Activated CD4-positive, alpha-beta memory T cell treated with anti-CD3 and anti-CD28 coated beads for 36 hours (primary cell): ENCODE measurements around the gene FITM1. TPM values are rescaled to one million over a fixed set of nuclear protein-coding genes. Genes with fewer than 3 reads are reported as not detected.

Experiments
- CTCF ChIA-PET: fragments of 350-600 bp; sonication (Branson Sonifier 250); formaldehyde crosslinking; loops from one replicate; lab custom pipeline; 2021; ENCODE audit warnings: antibody characterized with exemption, inconsistent platforms; lab: Charles Lee
- POLR2A ChIA-PET: fragments of 350-600 bp; sonication (Branson Sonifier 250); formaldehyde crosslinking; loops from one replicate; lab custom pipeline; 2021; ENCODE audit warnings: antibody characterized with exemption; lab: Charles Lee
- DNase-seq: peaks from one replicate; pipeline ENCODE4 v3.0.0-alpha.2; 2020
- H3K27ac Mint-ChIP-seq: one replicate; pipeline ENCODE4 v1.8.0; 2021; ENCODE audit warnings: mixed read lengths
- H3K27me3 Mint-ChIP-seq: one replicate; pipeline ENCODE4 v1.8.0; 2021; ENCODE audit warnings: mixed read lengths
- H3K36me3 Mint-ChIP-seq: one replicate; pipeline ENCODE4 v1.8.0; 2021; ENCODE audit warnings: mixed read lengths
- H3K4me1 Mint-ChIP-seq: one replicate; pipeline ENCODE4 v1.8.0; 2021; ENCODE audit warnings: low read depth, mixed read lengths
- H3K4me3 Mint-ChIP-seq: one replicate; pipeline ENCODE4 v1.8.0; 2021; ENCODE audit warnings: mild to moderate bottlenecking, mixed read lengths
- H3K9me3 Mint-ChIP-seq: one replicate; pipeline ENCODE4 v1.8.0; 2021; ENCODE audit warnings: mixed read lengths
- intact Hi-C: fragments of 100-400 bp; cut with micrococcal nuclease; formaldehyde crosslinking; loops from one replicate; pipeline ENCODE4 v1.15.1; 2023
- total RNA-seq, 2 experiments: library from RNA; stranded (reverse); gene quantifications; one replicate each; pipeline ENCODE4 v1.2.3, GENCODE V29; 2021

The FITM1 gene
- total RNA-seq, 2 experiments from 2014 or later, result 0.86 TPM; not detected in 1

DNA sequence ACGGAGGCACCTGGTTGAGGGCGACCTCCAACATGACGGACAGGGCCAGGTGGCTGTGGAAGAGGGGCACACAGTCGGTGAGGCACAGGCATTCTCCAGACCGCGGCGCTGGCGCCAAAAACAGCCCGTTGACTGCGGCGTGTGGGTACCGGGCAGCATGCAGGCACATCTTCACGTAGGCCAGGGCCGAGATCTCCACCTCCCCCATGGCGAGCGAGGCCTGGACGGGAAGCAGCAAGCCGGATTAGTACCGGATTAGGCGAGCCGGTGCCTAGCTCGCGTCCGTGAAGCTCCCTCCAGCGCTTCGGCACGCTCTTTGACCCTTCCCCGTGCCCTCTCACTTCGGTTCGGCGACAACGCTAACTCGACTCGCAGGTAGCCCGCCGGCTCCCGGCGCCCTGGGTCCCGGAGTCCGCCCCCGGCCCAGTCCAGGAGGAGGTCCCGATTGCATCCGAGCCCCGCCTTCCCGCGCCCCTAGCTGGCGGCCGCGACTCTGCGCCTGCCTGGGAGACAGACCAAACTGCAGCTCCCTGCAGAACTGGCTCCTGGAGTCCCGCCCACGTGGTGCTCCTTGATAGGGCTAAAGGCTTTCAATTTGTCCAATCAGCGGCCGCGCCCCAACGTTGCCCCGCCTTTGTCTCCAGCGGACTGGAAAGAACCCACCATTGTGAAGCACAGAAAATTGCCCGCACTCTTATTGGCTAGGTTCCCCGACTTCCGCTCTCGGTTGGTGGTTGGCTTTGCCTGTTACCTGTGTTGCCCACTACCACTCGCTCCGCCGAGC is 10.8 kb downstream of the FITM1 start, which contains the start of gene EMC9:
Gene EMC9 (minus strand): TSS at position 495 of the 784 bp plus-strand sequence. CDS start 287 bp downstream, at position 208.
- intact Hi-C loops, result loop anchor here (1.0 kb wide), 5 partner anchors 20 to 72 kb away; partner anchors contain the start of genes CHMP4A, DCAF11, IPO4 and IRF9
- peak; percentile 100 for DNase-seq
- Mint-ChIP-seq H3K27me3 (no peaks in the 10 kb centered on the region), H3K9me3 (no peaks in the 10 kb centered on the region), H3K4me3 (peak within 1 kb of the TSS; percentile 97), H3K27ac (peak within 1 kb of the TSS; percentile 94), H3K36me3 (peaks cover 75% of the 10 kb centered on the region), H3K4me1 (peaks cover 65% of the 10 kb centered on the region)
- ChIA-PET CTCF (interaction anchor here (0.7 to 7.1 kb wide), 10 partner anchors 11 to 101 kb away, joined by 3 to 59 read pairs (median 4); partner anchors contain the start of genes DCAF11, FITM1, IRF9 and NRL), POLR2A (interaction anchor here (0.7 to 2.5 kb wide), 11 partner anchors 9 to 130 kb away, joined by 3 to 32 read pairs (median 4); partner anchors contain the start of genes CHMP4A, DCAF11, IPO4 and IRF9)

DNA sequence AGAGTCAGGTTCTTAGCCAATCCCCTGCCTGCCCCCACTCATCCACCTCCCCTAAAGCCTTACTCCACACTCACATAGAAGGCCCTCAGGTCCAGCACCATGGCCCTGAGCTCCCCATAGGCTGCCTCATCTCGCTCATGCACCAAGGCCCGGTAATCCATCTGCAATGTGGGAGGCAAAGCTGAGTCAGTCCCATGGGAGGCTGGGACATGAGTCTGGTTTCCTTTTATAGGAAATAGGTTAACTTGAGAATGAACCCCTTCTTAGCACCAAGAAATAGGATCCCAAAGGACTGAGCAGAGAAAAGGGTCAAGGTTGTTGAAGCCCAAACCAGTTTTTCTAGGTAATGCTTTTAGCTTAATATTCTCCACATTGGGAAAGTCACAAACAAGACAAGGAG is 13.1 kb downstream of the FITM1 start:
- Mint-ChIP-seq H3K4me1 (peaks cover 54% of the 10 kb centered on the region), H3K9me3 (no peaks in the 10 kb centered on the region), H3K4me3 (no peak overlapping the region), H3K36me3 (peaks cover 61% of the 10 kb centered on the region), H3K27me3 (no peaks in the 10 kb centered on the region), H3K27ac (peak overlapping the region; percentile 38)
- POLR2A ChIA-PET, result interaction anchor here (1.1 kb wide), 1 partner anchor 52 kb away, joined by 4 read pairs; the partner anchor contains the start of gene TM9SF1
- CTCF ChIA-PET, result interaction anchor here (1.5 to 6.3 kb wide), 2 partner anchors 18 to 85 kb away, joined by 3 to 76 read pairs; partner anchors contain the start of gene IRF9
- DNase-seq, result no peak
- intact Hi-C loops, result no loop called here

DNA sequence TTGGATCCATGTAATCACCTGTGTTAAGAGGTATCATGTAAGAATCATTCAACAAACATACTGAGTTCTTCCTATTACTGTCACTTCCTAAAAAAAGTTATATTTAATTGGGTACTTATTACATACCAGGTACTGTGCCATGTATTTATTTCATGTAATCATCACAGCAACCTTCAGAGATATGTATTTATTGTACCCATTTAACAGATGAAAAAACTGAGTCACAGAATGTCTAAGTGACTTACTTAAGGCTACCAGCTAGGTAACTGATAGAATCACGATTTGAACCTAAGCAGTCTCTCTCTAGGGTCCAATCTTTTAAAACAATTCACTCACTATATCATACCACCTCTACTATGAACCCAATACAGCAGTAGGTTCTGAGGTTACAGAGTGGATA is 14.0 kb downstream of the FITM1 start:
- CTCF ChIA-PET, result interaction anchor here (1.5 to 6.3 kb wide), 2 partner anchors 17 to 86 kb away, joined by 3 to 76 read pairs; partner anchors contain the start of gene IRF9
- intact Hi-C loops, result no loop called here
- H3K36me3 Mint-ChIP-seq, result peaks cover 60% of the 10 kb centered on the region
- DNase-seq, result no peak
- peak overlapping the region; percentile 41 for H3K4me3 Mint-ChIP-seq
- peaks cover 54% of the 10 kb centered on the region for H3K4me1 Mint-ChIP-seq
- H3K9me3 Mint-ChIP-seq, result no peaks in the 10 kb centered on the region
- no peaks in the 10 kb centered on the region for H3K27me3 Mint-ChIP-seq
- peak overlapping the region; percentile 58 for H3K27ac Mint-ChIP-seq
- POLR2A ChIA-PET, result interaction anchor here (4.1 kb wide), 1 partner anchor 30 kb away, joined by 38 read pairs; the partner anchor contains the start of genes DCAF11 and NRL

DNA sequence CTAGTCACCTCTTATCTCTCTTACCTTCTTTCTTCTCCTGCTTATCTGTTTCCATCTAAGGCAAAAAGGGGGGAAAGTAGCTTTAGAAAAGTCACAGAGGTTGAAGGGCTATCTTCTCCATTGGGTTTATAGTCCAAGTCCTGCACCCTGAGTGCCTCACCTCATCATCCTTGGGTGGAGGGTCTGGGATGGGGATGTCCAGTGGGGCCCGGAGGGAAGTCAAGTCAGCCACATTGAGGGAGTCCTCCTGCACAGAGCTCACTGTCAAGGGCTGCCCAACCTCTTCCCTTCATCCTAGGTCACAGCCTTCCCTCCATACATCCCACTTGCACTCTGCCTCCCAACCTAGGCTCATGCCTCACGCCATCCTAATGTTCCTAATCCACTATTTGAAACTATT is 14.8 kb downstream of the FITM1 start:
- ChIA-PET CTCF (interaction anchor here (0.8 to 6.3 kb wide), 5 partner anchors 9 to 55 kb away, joined by 3 to 76 read pairs (median 16); partner anchors contain the start of genes IRF9 and PSME1), POLR2A (interaction anchor here (3.4 to 4.1 kb wide), 5 partner anchors 9 to 51 kb away, joined by 18 to 60 read pairs (median 38); partner anchors contain the start of genes DCAF11, IRF9, NRL and PCK2)
- Mint-ChIP-seq H3K36me3 (peaks cover 56% of the 10 kb centered on the region), H3K4me3 (peak overlapping the region; percentile 100), H3K27me3 (no peaks in the 10 kb centered on the region), H3K27ac (peak overlapping the region; percentile 99), H3K4me1 (peaks cover 53% of the 10 kb centered on the region), H3K9me3 (no peaks in the 10 kb centered on the region)
- DNase-seq, result no peak
- intact Hi-C loops, result loop anchor here (5.0 kb wide), 1 partner anchor 152 kb away; the partner anchor contains the start of genes DHRS1 and NOP9

DNA sequence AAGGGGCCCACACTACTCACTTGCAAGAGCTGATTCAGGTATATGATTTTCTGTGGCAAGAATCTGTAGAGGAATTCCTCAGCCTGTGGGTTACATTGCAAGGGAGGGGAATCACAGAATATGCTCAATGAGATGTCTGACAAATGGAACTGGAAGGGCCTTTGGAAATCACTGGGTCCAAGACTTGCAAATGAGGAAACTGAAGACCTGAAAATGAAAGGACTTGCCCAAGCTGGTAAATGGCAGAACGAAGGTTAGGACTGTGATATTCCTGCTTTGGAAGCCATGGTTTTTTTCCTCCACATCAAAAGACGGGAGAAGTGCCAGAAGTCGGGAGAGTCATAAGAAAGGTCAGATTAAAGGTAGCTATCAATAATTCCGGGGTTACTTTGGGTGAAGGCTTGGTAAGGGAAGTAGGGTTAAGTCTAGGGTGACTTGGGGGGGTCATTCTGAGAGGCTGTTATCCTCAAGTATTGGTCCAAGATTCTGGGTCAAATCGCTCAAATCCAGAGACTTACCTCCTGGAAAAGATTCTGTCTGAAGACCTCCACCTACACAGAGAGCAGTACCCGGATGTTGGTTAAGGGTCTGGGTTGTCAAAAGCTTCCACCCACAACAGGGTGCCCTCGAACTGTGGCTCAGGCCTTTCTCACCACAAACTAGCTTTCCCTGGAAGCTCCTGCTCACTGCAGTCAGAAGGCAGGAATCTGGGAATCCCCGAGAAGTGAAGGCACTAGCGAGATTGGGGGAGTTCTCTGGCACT is 15.4 kb downstream of the FITM1 start:
- no peak for DNase-seq
- intact Hi-C loops, result loop anchor here (1.0 to 5.0 kb wide), 5 partner anchors 51 to 285 kb away; partner anchors contain the start of genes CARMIL3, DHRS1, GMPR2 and NEDD8

DNA sequence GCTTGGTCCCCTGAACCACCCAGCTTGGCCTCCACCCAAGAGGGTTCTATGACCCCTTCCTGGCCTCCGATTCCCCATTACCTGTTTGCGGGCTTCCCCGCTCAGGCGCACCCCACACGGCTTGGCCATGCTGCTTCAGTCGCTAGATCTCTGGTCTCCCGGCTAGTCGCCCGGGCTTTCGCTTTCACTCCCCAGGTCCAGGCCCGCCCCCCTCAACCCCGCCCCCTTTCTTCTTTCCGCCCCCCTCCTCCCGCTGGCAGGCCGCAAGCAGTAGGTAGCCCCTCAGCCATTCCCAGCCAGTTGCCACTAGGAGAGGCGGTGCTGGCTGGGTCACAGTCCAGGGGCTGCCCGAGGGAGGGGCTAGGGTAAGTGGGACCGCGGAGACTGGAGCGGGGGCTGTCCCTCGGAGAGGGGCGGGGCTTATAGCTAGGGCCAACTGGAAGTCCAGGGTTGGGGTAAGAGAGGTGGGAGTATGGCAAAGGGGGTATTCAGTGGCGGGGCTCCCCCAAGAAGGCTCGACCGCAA is 16.1 kb downstream of the FITM1 start, which contains the start of gene PSME2:
Gene PSME2 (minus strand): TSS at position 158 of the 525 bp plus-strand sequence. CDS start 29 bp downstream, at position 129.
- Mint-ChIP-seq H3K4me3 (peak within 1 kb of the TSS; percentile 100), H3K9me3 (no peaks in the 10 kb centered on the region), H3K27ac (peak within 1 kb of the TSS; percentile 99), H3K4me1 (peaks cover 58% of the 10 kb centered on the region), H3K36me3 (peaks cover 59% of the 10 kb centered on the region), H3K27me3 (no peaks in the 10 kb centered on the region)
- CTCF ChIA-PET, result interaction anchor here (1.0 to 6.3 kb wide), 13 partner anchors 9 to 162 kb away, joined by 3 to 76 read pairs (median 5); partner anchors contain the start of genes CIDEB, DCAF11, IRF9 and NRL
- DNase-seq, result peak; percentile 95
- POLR2A ChIA-PET, result interaction anchor here (0.5 to 4.1 kb wide), 16 partner anchors 10 to 557 kb away, joined by 3 to 60 read pairs (median 4); partner anchors contain the start of genes CBLN3, CHMP4A, DCAF11 and IRF9
- intact Hi-C loops, result loop anchor here (1.0 to 5.0 kb wide), 5 partner anchors 51 to 284 kb away; partner anchors contain the start of genes CARMIL3, DHRS1, GMPR2 and NEDD8

More for the DNA sequence above, 15.4 kb downstream of the FITM1 start:
- Mint-ChIP-seq H3K36me3 (peaks cover 60% of the 10 kb centered on the region), H3K9me3 (no peaks in the 10 kb centered on the region), H3K4me1 (peaks cover 58% of the 10 kb centered on the region), H3K4me3 (peak overlapping the region; percentile 100), H3K27ac (peak overlapping the region; percentile 99), H3K27me3 (no peaks in the 10 kb centered on the region)
- POLR2A ChIA-PET, result interaction anchor here (0.7 to 4.1 kb wide), 10 partner anchors 9 to 557 kb away, joined by 3 to 60 read pairs (median 12); partner anchors contain the start of genes DCAF11, IRF9, NRL and PCK2
- CTCF ChIA-PET, result interaction anchor here (0.8 to 6.3 kb wide), 11 partner anchors 9 to 162 kb away, joined by 3 to 76 read pairs (median 5); partner anchors contain the start of genes CIDEB, IRF9, PSME1 and TINF2

DNA sequence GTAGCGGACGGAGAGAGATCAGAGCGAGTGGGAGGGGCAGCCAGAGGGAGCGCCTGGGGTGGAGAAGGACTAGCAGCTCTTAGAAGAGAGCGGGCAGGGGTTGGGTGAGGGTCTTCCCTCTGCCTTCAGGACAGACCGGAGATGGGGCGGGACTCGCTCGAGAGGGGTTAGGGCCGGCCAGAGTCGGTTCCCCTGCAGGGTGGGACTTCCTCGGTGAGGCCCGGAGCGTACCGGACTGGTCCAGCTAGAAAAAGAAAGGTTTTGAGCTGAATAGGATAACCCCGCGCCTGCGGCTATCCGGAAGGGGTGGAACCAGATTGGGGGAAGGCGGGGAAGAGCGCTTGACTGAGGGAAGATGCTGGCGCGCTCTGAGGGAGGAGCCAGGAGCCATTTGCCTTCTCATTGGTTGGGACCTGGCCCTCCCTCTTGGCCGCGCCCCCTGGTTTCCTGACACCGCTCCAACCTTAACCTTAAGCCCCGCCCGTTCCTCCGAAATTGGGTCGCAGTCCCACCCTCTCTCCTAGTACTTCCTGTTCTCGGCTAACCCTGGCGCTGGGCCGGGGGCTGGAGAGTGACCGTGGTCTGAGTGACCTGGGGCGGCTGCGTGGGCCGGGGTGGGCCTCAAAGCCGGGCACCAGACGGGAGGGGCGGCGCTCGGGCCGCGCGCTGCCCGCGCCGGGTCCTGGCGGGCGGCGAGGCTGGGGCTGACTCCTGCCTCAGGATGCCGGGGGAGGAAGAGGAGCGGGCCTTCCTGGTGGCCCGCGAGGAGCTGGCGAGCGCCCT is 16.7 kb downstream of the FITM1 start, which contains the start of gene RNF31:
Gene RNF31 (plus strand): TSS at position 521 of the 783 bp plus-strand sequence. CDS start 201 bp downstream, at position 722.
- Mint-ChIP-seq H3K36me3 (peaks cover 59% of the 10 kb centered on the region), H3K4me3 (peak within 1 kb of the TSS; percentile 100), H3K4me1 (peaks cover 56% of the 10 kb centered on the region), H3K27ac (peak within 1 kb of the TSS; percentile 99), H3K27me3 (no peaks in the 10 kb centered on the region), H3K9me3 (no peaks in the 10 kb centered on the region)
- intact Hi-C loops, result loop anchor here (1.0 to 5.0 kb wide), 10 partner anchors 11 to 284 kb away; partner anchors contain the start of genes CARMIL3, CHMP4A, DCAF11 and DHRS1
- ChIA-PET CTCF (interaction anchor here (1.0 to 6.3 kb wide), 12 partner anchors 8 to 161 kb away, joined by 3 to 76 read pairs (median 6); partner anchors contain the start of genes CIDEB, DCAF11, IRF9 and NRL), POLR2A (interaction anchor here (0.5 to 4.1 kb wide), 16 partner anchors 9 to 283 kb away, joined by 3 to 60 read pairs (median 4); partner anchors contain the start of genes CBLN3, CHMP4A, DCAF11 and IRF9)
- DNase-seq, result peak; percentile 99

DNA sequence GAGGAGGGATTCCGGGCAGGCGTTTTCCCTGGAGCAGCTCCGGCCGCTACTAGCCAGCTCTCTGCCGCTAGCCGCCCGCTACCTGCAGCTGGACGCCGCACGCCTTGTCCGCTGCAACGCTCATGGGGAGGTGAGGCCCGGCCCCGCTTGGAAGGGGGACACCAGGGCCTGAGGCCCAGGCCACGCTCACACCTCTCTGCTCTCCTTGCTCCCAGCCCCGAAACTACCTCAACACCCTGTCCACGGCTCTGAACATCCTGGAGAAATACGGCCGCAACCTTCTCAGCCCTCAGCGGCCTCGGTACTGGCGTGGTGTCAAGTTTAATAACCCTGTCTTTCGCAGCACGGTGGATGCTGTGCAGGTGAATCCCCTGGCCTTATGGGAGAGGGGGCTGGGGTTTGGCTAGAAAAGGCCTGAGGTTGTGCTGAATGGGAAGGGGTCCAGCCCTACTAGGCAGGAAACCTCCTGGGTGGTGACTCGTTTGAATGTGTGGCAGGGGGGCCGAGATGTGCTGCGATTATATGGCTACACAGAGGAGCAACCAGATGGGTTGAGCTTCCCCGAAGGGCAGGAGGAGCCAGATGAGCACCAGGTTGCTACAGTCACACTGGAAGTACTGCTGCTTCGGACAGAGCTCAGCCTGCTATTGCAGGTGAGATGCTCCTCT is 17.4 kb downstream of the FITM1 start:
- H3K36me3 Mint-ChIP-seq, result peaks cover 58% of the 10 kb centered on the region

More for the DNA sequence above, 17.4 kb downstream of the FITM1 start:
- ChIA-PET POLR2A (interaction anchor here (1.0 to 4.1 kb wide), 8 partner anchors 11 to 163 kb away, joined by 3 to 60 read pairs (median 19); partner anchors contain the start of genes DCAF11, IPO4, IRF9 and NRL), CTCF (interaction anchor here (1.0 to 6.3 kb wide), 7 partner anchors 10 to 90 kb away, joined by 3 to 76 read pairs (median 5); partner anchors contain the start of genes DCAF11, IRF9, NRL and PSME1)
- H3K27me3 Mint-ChIP-seq, result no peaks in the 10 kb centered on the region
- H3K27ac Mint-ChIP-seq, result peak overlapping the region; percentile 80
- no peaks in the 10 kb centered on the region for H3K9me3 Mint-ChIP-seq
- DNase-seq, result peak; percentile 24
- H3K4me3 Mint-ChIP-seq, result peak overlapping the region; percentile 100
- intact Hi-C loops, result loop anchor here (1.0 to 5.0 kb wide), 9 partner anchors 12 to 283 kb away; partner anchors contain the start of genes CARMIL3, CHMP4A, DCAF11 and DHRS1
- H3K4me1 Mint-ChIP-seq, result peaks cover 52% of the 10 kb centered on the region
